SK-N-MC (cell line): ENCODE data around the gene AMMECR1.

Experiments
- EZH2 ChIP-seq: fragments of 200-600 bp; sonication (generic); IDR thresholded peaks from one replicate; pipeline ENCODE4 v1.6.1; 2017; ENCODE audit warnings: antibody characterized with exemption
- FOXP2 ChIP-seq: optimal IDR thresholded peaks from 2 replicates; pipeline ENCODE3; 2011; ENCODE audit warnings: mild to moderate bottlenecking, moderate library complexity; ENCODE audit not compliant: insufficient read depth; ENCODE audit errors: extremely low read length, control extremely low read depth
- POLR2AphosphoS5 ChIP-seq: IDR thresholded peaks from 2 replicates; pipeline ENCODE4 v1.6.1; 2012; ENCODE audit warnings: mild to moderate bottlenecking, low read depth, low read length, borderline replicate concordance

- TF ChIP-seq POLR2AphosphoS5 (no peak), EZH2 (no peak), FOXP2 (no peak)
Measured at GRCh38 chrX:110201799-110202198, 116.1 kb downstream of the AMMECR1 start.
